WI38 (cell line): ENCODE measurements around the gene IL20RA.

Experiments
- H3K4me3 ChIP-seq: 2 replicates; pipeline ENCODE4 v1.5.1; 2011; ENCODE audit warnings: low read depth, mild to moderate bottlenecking, control low read depth, low read length
- TF ChIP-seq, protein P1 (sequence below): IDR thresholded peaks from 2 replicates; pipeline ENCODE4 v1.5.1; 2012; ENCODE audit warnings: low read depth, mild to moderate bottlenecking, control low read depth, low read length

The IL20RA gene

DNA sequence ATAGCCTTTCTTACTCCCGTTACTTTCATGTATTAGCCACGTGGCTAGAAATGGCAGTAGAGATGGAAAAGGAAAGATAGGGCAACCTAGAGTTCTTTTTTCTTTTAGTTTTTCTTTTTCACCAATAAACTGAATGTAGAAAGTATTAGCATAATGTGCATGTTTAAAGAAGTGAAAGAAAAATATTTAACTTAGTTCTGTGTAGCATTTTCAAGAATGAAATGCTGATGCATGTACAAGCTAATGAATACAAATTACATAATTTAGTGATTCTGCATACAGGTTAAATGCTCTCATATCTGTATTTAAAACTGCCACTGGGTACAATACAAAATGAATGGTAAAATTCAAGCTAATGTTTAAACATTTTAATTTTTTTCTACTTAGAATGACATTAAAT lies 22.6 kb upstream of the IL20RA start:
- no peak overlapping the region for H3K4me3 ChIP-seq
- TF ChIP-seq, protein P1, sequence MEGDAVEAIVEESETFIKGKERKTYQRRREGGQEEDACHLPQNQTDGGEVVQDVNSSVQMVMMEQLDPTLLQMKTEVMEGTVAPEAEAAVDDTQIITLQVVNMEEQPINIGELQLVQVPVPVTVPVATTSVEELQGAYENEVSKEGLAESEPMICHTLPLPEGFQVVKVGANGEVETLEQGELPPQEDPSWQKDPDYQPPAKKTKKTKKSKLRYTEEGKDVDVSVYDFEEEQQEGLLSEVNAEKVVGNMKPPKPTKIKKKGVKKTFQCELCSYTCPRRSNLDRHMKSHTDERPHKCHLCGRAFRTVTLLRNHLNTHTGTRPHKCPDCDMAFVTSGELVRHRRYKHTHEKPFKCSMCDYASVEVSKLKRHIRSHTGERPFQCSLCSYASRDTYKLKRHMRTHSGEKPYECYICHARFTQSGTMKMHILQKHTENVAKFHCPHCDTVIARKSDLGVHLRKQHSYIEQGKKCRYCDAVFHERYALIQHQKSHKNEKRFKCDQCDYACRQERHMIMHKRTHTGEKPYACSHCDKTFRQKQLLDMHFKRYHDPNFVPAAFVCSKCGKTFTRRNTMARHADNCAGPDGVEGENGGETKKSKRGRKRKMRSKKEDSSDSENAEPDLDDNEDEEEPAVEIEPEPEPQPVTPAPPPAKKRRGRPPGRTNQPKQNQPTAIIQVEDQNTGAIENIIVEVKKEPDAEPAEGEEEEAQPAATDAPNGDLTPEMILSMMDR, result no peak

GRCh38 chr6:137058037-137058436 lies 13.3 kb upstream of the IL20RA start:
- H3K4me3 ChIP-seq, result no peak overlapping the region
- TF ChIP-seq, protein P1, result no peak

- TF ChIP-seq, protein P1, result no peak
- H3K4me3 ChIP-seq, result no peak overlapping the region
Measured at GRCh38 chr6:137056121-137056880, 11.5 kb upstream of the IL20RA start.

DNA sequence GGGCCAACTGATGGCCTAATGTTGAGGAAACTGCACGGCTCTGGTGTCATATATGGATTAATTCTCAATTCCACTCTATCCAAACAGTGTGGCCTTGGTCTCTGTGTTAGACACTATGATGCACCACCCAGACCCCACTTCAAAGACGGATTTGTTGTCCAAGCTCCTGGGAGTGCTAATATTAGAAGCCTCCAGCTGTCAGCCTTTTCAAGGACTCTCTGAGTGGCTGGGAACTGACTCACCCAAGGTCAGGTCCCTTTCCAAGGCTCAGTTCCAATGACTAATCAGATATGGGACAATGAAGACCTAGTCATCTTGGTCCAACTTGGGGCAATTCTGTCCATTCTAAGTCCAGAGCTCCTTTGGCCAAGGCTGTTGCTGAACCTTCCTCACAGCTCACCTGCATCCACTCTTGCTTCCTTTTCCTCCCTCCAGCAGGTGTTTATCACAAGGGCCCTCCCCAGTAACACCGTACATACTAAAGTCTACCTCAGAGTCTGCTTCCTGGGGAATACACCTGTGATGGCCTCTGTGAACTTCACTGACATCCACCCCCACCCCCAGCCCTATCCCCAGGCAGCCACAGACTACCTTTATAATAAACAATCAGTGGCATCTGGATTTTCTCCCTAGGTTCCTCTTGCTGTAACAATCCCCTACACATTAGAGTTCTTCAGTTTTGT lies 7.2 kb upstream of the IL20RA start:
- no peak overlapping the region for H3K4me3 ChIP-seq
- TF ChIP-seq, protein P1, result no peak

GRCh38 chr6:137049095-137049494 lies 4.3 kb upstream of the IL20RA start:
- TF ChIP-seq, protein P1, result no peak
- no peak overlapping the region for H3K4me3 ChIP-seq

DNA sequence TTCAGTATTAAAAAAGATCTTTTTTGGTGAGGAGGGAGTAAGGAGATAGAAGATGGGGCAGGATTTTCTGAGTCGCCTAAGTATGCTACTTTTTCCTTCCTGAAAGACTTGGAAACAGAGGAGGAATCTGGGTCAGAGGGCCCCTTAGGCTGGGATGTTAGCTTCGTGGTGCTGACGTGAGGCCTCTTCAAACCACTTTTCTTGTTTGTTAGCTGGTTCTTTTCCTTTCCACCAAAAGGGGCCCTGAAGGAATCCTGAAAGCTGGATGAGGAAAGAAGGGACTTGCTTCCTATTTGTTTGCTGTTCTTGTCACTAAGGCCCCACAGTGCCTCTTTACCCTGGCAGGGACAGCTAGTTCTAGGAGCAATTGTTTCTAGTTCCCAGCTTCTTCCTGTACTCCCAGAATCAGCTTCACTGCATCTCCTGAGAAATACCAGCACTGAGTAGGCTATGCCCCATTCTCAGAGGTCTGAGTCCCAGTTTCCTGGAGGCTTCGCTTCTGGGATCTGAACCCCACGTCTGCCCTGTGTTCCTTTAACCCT lies 2.2 kb upstream of the IL20RA start:
- H3K4me3 ChIP-seq, result no peak overlapping the region
- TF ChIP-seq, protein P1, result no peak

GRCh38 chr6:137045222-137045789 lies 541 bp upstream of the IL20RA start:
- TF ChIP-seq, protein P1, result no peak
- no peak overlapping the region for H3K4me3 ChIP-seq
